ENCODE measurements around the gene ADAMTS15. TPM values are rescaled to one million over a fixed set of nuclear protein-coding genes. Genes with fewer than 3 reads are reported as not detected.

Gene ADAMTS15
- total and polyA plus RNA-seq, 2 donors (not counting 3 experiments of a cell fraction or from before 2014, with no cell fraction given), result 0.08 TPM; not detected in 1

GRCh38 chr11:130514851-130515250 lies 66.4 kb downstream of the ADAMTS15 start:
- BruUV-seq (replicated peaks), result no TSS peak
- H3K79me2 ChIP-seq (ENCODE audit: control insufficient read depth, insufficient read depth, low read length), result no peaks in the 10 kb centered on the region

More at GRCh38 chr11:130514851-130515250, 66.4 kb downstream of the ADAMTS15 start:
- Histone ChIP-seq H3K4me3 (replicated peaks in 1 of 3; ENCODE audit: insufficient read depth in 1 of 3, low read depth in 1 of 3, low read length in 3 of 3) (no peak overlapping the region), H3K9ac (replicated peaks; ENCODE audit: extremely low read depth, insufficient read depth, low read length) (no peak overlapping the region), H2AFZ (ENCODE audit: low read depth, low read length) (no peak overlapping the region), H3K9me3 (replicated peaks; ENCODE audit: control insufficient read depth, insufficient read depth, low read length) (no peaks in the 10 kb centered on the region), H3K9me1 (replicated peaks; ENCODE audit: control insufficient read depth, extremely low read depth, insufficient read depth, low read length) (no peaks in the 10 kb centered on the region), H3K4me2 (ENCODE audit: insufficient read depth, low read length) (no peak overlapping the region), H3K36me3 (ENCODE audit: control insufficient read depth in 2 of 2, extremely low read depth in 1 of 2, insufficient read depth in 2 of 2, low read length in 2 of 2) (no peaks in the 10 kb centered on the region), H4K20me1 (replicated peaks; ENCODE audit: control insufficient read depth, extremely low read depth, insufficient read depth, low read length) (no peaks in the 10 kb centered on the region), H3K27ac (ENCODE audit: insufficient read depth, low read depth, low read length) (no peak overlapping the region), H3K27me3 (ENCODE audit: control insufficient read depth in 2 of 2, insufficient read depth in 2 of 2, low read length in 2 of 2) (no peaks in the 10 kb centered on the region), H3K4me1 (ENCODE audit: control insufficient read depth, extremely low read depth, insufficient read depth, low read length) (no peaks in the 10 kb centered on the region)
- ChIA-PET POLR2A (no interaction called here), CTCF (no interaction called here)
- intact Hi-C loops (cut with micrococcal nuclease) (no loop called here), dilution Hi-C loops (cut with MboI; ENCODE audit: extremely low pct_ligation_motif_present, low sequenced_read_pairs) (no loop called here)
- FAIRE-seq, result no peak
- TF ChIP-seq CTCF (IDR thresholded peaks at IDR 0.05; ENCODE audit: extremely low read depth in 1 of 2, insufficient read depth in 1 of 2, low read depth in 1 of 2, low read length in 2 of 2) (no peak), EZH2 (IDR thresholded peaks at IDR 0.05; ENCODE audit: borderline replicate concordance, low read depth, low read length, severe bottlenecking) (no peak)
- no peak for DNase-seq (ENCODE audit: low read depth, low spot score)

Data from endothelial cell of umbilical vein (primary cell).